Stimulated activated CD4-positive, alpha-beta T cell treated with anti-CD3 and anti-CD28 coated beads, Interleukin-2, amount 100 ng/mL, for 4 hours (primary cell): ENCODE measurements around the gene SPPL3.

Experiments
- DNase-seq: peaks from one replicate; pipeline ENCODE4 v3.0.0-alpha.2; 2020; ENCODE audit warnings: low read depth

SPPL3 gene

GRCh38 chr12:120874547-120875245 is 29.5 kb downstream of the SPPL3 start:
- DNase-seq = no peak

- no peak for DNase-seq
These were observed 30.9 kb downstream of the SPPL3 start for GRCh38 chr12:120873226-120873625.

GRCh38 chr12:120872487-120872886 is 31.7 kb downstream of the SPPL3 start:
- no peak for DNase-seq

GRCh38 chr12:120870415-120870814 is 33.7 kb downstream of the SPPL3 start:
- no peak for DNase-seq

GRCh38 chr12:120869376-120869775 is 34.8 kb downstream of the SPPL3 start:
- no peak for DNase-seq

- DNase-seq = no peak
These were observed 38.0 kb downstream of the SPPL3 start for GRCh38 chr12:120866108-120866507.

GRCh38 chr12:120865098-120865497 is 39.1 kb downstream of the SPPL3 start:
- DNase-seq = no peak

GRCh38 chr12:120862664-120863063 is 41.5 kb downstream of the SPPL3 start:
- DNase-seq = no peak

- DNase-seq = no peak
These were observed 42.9 kb downstream of the SPPL3 start for GRCh38 chr12:120861074-120861795.

- no peak for DNase-seq
These were observed 45.7 kb downstream of the SPPL3 start for GRCh38 chr12:120858306-120859088.

- no peak for DNase-seq
These were observed 47.2 kb downstream of the SPPL3 start for GRCh38 chr12:120856980-120857379.

- no peak for DNase-seq
These were observed 48.2 kb downstream of the SPPL3 start for GRCh38 chr12:120855823-120856588.

- DNase-seq = no peak
These were observed 49.4 kb downstream of the SPPL3 start for GRCh38 chr12:120854804-120855203.

- no peak for DNase-seq
These were observed 51.0 kb downstream of the SPPL3 start for GRCh38 chr12:120853188-120853587.

GRCh38 chr12:120851944-120852343 is 52.2 kb downstream of the SPPL3 start:
- DNase-seq = no peak

- DNase-seq = no peak
These were observed 52.7 kb downstream of the SPPL3 start for GRCh38 chr12:120851444-120851843.

GRCh38 chr12:120849765-120850164 is 54.4 kb downstream of the SPPL3 start:
- no peak for DNase-seq

- no peak for DNase-seq
These were observed 56.3 kb downstream of the SPPL3 start for GRCh38 chr12:120847814-120848213.

- no peak for DNase-seq
These were observed 56.8 kb downstream of the SPPL3 start for GRCh38 chr12:120847392-120847791.

- DNase-seq = no peak
These were observed 57.4 kb downstream of the SPPL3 start for GRCh38 chr12:120846721-120847120.

GRCh38 chr12:120845696-120846095 is 58.5 kb downstream of the SPPL3 start:
- no peak for DNase-seq
